Measurements from ENCODE around the gene TCN1.

- TF ChIP-seq CTCF (conservative IDR thresholded peaks at IDR 0.05; ENCODE audit: low read depth, low read length) = no peak
- no peak for TF ChIP-seq EZH2 (IDR thresholded peaks at IDR 0.05; ENCODE audit: borderline replicate concordance, low read depth, low read length, poor library complexity, severe bottlenecking)
Observed at GRCh38 chr11:59857439-59858434, 8.6 kb downstream of the TCN1 start.
